GM21576 (cell line): Measurements from ENCODE around the gene SLC15A3.

Experiments used
- ATAC-seq: cut with Tn5 transposase; IDR thresholded peaks from one replicate; pipeline ENCODE4 v1.9.1; 2021; ENCODE audit warnings: mild to moderate bottlenecking, moderate library complexity; ENCODE audit not compliant: unreplicated experiment

Gene SLC15A3

GRCh38 chr11:60930394-60930793 lies 21.6 kb downstream of the SLC15A3 start:
- no peak for ATAC-seq

GRCh38 chr11:60929764-60930163 lies 22.2 kb downstream of the SLC15A3 start:
- ATAC-seq, result no peak

- no peak for ATAC-seq
Observed at GRCh38 chr11:60928563-60929001, 23.4 kb downstream of the SLC15A3 start.

GRCh38 chr11:60927600-60927999 lies 24.4 kb downstream of the SLC15A3 start:
- ATAC-seq, result no peak

- no peak for ATAC-seq
Observed at GRCh38 chr11:60927061-60927592, 24.8 kb downstream of the SLC15A3 start.

GRCh38 chr11:60926500-60926899 lies 25.5 kb downstream of the SLC15A3 start:
- no peak for ATAC-seq

- ATAC-seq, result no peak
Observed at GRCh38 chr11:60925868-60926267, 26.1 kb downstream of the SLC15A3 start.

- no peak for ATAC-seq
Observed at GRCh38 chr11:60924906-60925853, 26.8 kb downstream of the SLC15A3 start.

- ATAC-seq, result no peak
Observed at GRCh38 chr11:60924110-60924905, 27.7 kb downstream of the SLC15A3 start, which contains the start of gene TMEM132A. Gene TMEM132A (plus strand): TSS chr11:60924460. CDS start chr11:60924634, 174 bp downstream.

GRCh38 chr11:60923800-60924109 lies 28.2 kb downstream of the SLC15A3 start:
- ATAC-seq, result no peak

GRCh38 chr11:60923326-60923725 lies 28.6 kb downstream of the SLC15A3 start:
- no peak for ATAC-seq

- no peak for ATAC-seq
Observed at GRCh38 chr11:60922906-60923305, 29.1 kb downstream of the SLC15A3 start.

- no peak for ATAC-seq
Observed at GRCh38 chr11:60921777-60922335, 30.1 kb downstream of the SLC15A3 start.

- ATAC-seq, result no peak
Observed at GRCh38 chr11:60921259-60921658, 30.7 kb downstream of the SLC15A3 start.

- no peak for ATAC-seq
Observed at GRCh38 chr11:60919956-60920355, 32.0 kb downstream of the SLC15A3 start.

- ATAC-seq, result no peak
Observed at GRCh38 chr11:60919320-60919719, 32.7 kb downstream of the SLC15A3 start.

GRCh38 chr11:60918939-60919265 lies 33.1 kb downstream of the SLC15A3 start:
- ATAC-seq, result no peak

- ATAC-seq, result no peak
Observed at GRCh38 chr11:60918251-60918938, 33.6 kb downstream of the SLC15A3 start.

- no peak for ATAC-seq
Observed at GRCh38 chr11:60917267-60917666, 34.7 kb downstream of the SLC15A3 start.

- ATAC-seq, result no peak
Observed at GRCh38 chr11:60916669-60917206, 35.2 kb downstream of the SLC15A3 start.
